Measurements from ENCODE around the gene SCN4B. TPM values are rescaled to one million over a fixed set of nuclear protein-coding genes. Genes with fewer than 3 reads are reported as not detected.

Gene SCN4B
- total and polyA plus RNA-seq, 2 of the 8 experiments (the other 6 are each of a cell fraction or from before 2014, with no cell fraction given): 2.8 to 4.9 TPM

Other genes starting within 250 kb of the SCN4B start
- 0.29 and 0.61 TPM in 2 replicates for gene TMPRSS13, start 223.4 kb downstream of the SCN4B start, total RNA-seq (2021; fragmentation: NEBNext Ultra II Directional; extraction: Animal tissue kit (Norgen Biotek cat#: 25700))
- gene TMPRSS13, start 223.4 kb downstream of the SCN4B start, polyA plus RNA-seq (2011; rRNA removed): 0.79 and 1.0 TPM in 2 replicates
- gene IL10RA, start 166.4 kb downstream of the SCN4B start, total RNA-seq (2021; fragmentation: NEBNext Ultra II Directional; extraction: Animal tissue kit (Norgen Biotek cat#: 25700)): 0.11 and 0.31 TPM in 2 replicates
- gene IL10RA, start 166.4 kb downstream of the SCN4B start, polyA plus RNA-seq (2011; rRNA removed): 0.05 and 0.16 TPM in 2 replicates
- gene TMPRSS4, start 75.7 kb downstream of the SCN4B start, total RNA-seq (2021; fragmentation: NEBNext Ultra II Directional; extraction: Animal tissue kit (Norgen Biotek cat#: 25700)): 0.58 and 0.69 TPM in 2 replicates
- 0.11 and 0.13 TPM in 2 replicates for gene TMPRSS4, start 75.7 kb downstream of the SCN4B start, polyA plus RNA-seq (2011; rRNA removed)
- not detected in 2 replicates for gene SMIM35, start 65.9 kb downstream of the SCN4B start, total RNA-seq (2021; fragmentation: NEBNext Ultra II Directional; extraction: Animal tissue kit (Norgen Biotek cat#: 25700))
- not detected in 2 replicates for gene SMIM35, start 65.9 kb downstream of the SCN4B start, polyA plus RNA-seq (2011; rRNA removed)
- 0.13 and 0.24 TPM in 2 replicates for gene SCN2B, start 23.8 kb upstream of the SCN4B start, total RNA-seq (2021; fragmentation: NEBNext Ultra II Directional; extraction: Animal tissue kit (Norgen Biotek cat#: 25700))
- 0.09 and 0.14 TPM in 2 replicates for gene SCN2B, start 23.8 kb upstream of the SCN4B start, polyA plus RNA-seq (2011; rRNA removed)
- 0.58 and 0.86 TPM in 2 replicates for gene JAML, start 72.2 kb upstream of the SCN4B start, total RNA-seq (2021; fragmentation: NEBNext Ultra II Directional; extraction: Animal tissue kit (Norgen Biotek cat#: 25700))
- 0.05 and 0.12 TPM in 2 replicates for gene JAML, start 72.2 kb upstream of the SCN4B start, polyA plus RNA-seq (2011; rRNA removed)
- 3.3 and 3.9 TPM in 2 replicates for gene MPZL3, start 99.5 kb upstream of the SCN4B start, total RNA-seq (2021; fragmentation: NEBNext Ultra II Directional; extraction: Animal tissue kit (Norgen Biotek cat#: 25700))
- 1.1 and 1.2 TPM in 2 replicates for gene MPZL3, start 99.5 kb upstream of the SCN4B start, polyA plus RNA-seq (2011; rRNA removed)
- gene MPZL2, start 111.5 kb upstream of the SCN4B start, total RNA-seq (2021; fragmentation: NEBNext Ultra II Directional; extraction: Animal tissue kit (Norgen Biotek cat#: 25700)): 2.4 and 2.6 TPM in 2 replicates
- gene MPZL2, start 111.5 kb upstream of the SCN4B start, polyA plus RNA-seq (2011; rRNA removed): 2.3 and 3.2 TPM in 2 replicates
- gene CD3E, start 151.9 kb upstream of the SCN4B start, total RNA-seq (2021; fragmentation: NEBNext Ultra II Directional; extraction: Animal tissue kit (Norgen Biotek cat#: 25700)): not detected in 2 replicates
- 0.05 TPM in 1 of 2 replicates, not detected in the other for gene CD3E, start 151.9 kb upstream of the SCN4B start, polyA plus RNA-seq (2011; rRNA removed)
- not detected in 2 replicates for gene CD3D, start 189.9 kb upstream of the SCN4B start, total RNA-seq (2021; fragmentation: NEBNext Ultra II Directional; extraction: Animal tissue kit (Norgen Biotek cat#: 25700))
- not detected in 2 replicates for gene CD3D, start 189.9 kb upstream of the SCN4B start, polyA plus RNA-seq (2011; rRNA removed)
- gene CD3G, start 191.5 kb upstream of the SCN4B start, total RNA-seq (2021; fragmentation: NEBNext Ultra II Directional; extraction: Animal tissue kit (Norgen Biotek cat#: 25700)): not detected in 2 replicates
- 0.02 TPM in 1 of 2 replicates, not detected in the other for gene CD3G, start 191.5 kb upstream of the SCN4B start, polyA plus RNA-seq (2011; rRNA removed)
- gene UBE4A, start 206.8 kb upstream of the SCN4B start, total RNA-seq (2021; fragmentation: NEBNext Ultra II Directional; extraction: Animal tissue kit (Norgen Biotek cat#: 25700)): 33.5 and 34.5 TPM in 2 replicates
- 7.9 and 11.3 TPM in 2 replicates for gene UBE4A, start 206.8 kb upstream of the SCN4B start, polyA plus RNA-seq (2011; rRNA removed)
- gene ATP5MG, start 248.8 kb upstream of the SCN4B start, total RNA-seq (2021; fragmentation: NEBNext Ultra II Directional; extraction: Animal tissue kit (Norgen Biotek cat#: 25700)): 237 and 251 TPM in 2 replicates
- 322 and 464 TPM in 2 replicates for gene ATP5MG, start 248.8 kb upstream of the SCN4B start, polyA plus RNA-seq (2011; rRNA removed)

Measured in H1 (cell line).